HepG2 (cell line): Measurements from ENCODE around the gene ZNF557. TPM values are rescaled to one million over a fixed set of nuclear protein-coding genes. Genes with fewer than 3 reads are reported as not detected.

Experiments
- CAMTA2 ChIP-seq: sonication (generic); formaldehyde crosslinking; IDR thresholded peaks from 2 replicates; pipeline ENCODE4 v1.4.0; 2020; ENCODE audit warnings: mild to moderate bottlenecking, missing genetic modification reagents, borderline replicate concordance
- RXRA ChIP-seq: sonication (generic); formaldehyde crosslinking; IDR thresholded peaks from 2 replicates; pipeline ENCODE4 v1.5.1; 2020; ENCODE audit warnings: missing genetic modification reagents
- TEAD3 ChIP-seq: optimal IDR thresholded peaks from 2 replicates; pipeline ENCODE3; 2016; ENCODE audit warnings: borderline replicate concordance
- TGIF2 ChIP-seq: IDR thresholded peaks from 2 replicates; pipeline ENCODE4 v1.6.1; 2016; ENCODE audit warnings: control low read depth, missing compliant biosample characterization
- THAP8 ChIP-seq: sonication (generic); formaldehyde crosslinking; IDR thresholded peaks from 2 replicates; pipeline ENCODE4 v1.5.1; 2020; ENCODE audit warnings: missing genetic modification reagents, mild to moderate bottlenecking, borderline replicate concordance
- TOPORS ChIP-seq: sonication (generic); formaldehyde crosslinking; IDR thresholded peaks from 2 replicates; pipeline ENCODE4 v1.8.0; 2023; ENCODE audit warnings: mild to moderate bottlenecking, missing genetic modification reagents
- ZMYM3 ChIP-seq: sonication (generic); formaldehyde crosslinking; IDR thresholded peaks from 2 replicates; pipeline ENCODE4 v1.5.1; 2020; ENCODE audit warnings: mild to moderate bottlenecking, missing genetic modification reagents
- ZNF331 ChIP-seq: sonication (generic); formaldehyde crosslinking; IDR thresholded peaks from 2 replicates; pipeline ENCODE4 v1.4.0; 2020; ENCODE audit warnings: missing genetic modification reagents
- ZNF639 ChIP-seq: conservative IDR thresholded peaks from 2 replicates; pipeline ENCODE4 v1.6.1; 2018; ENCODE audit warnings: missing genetic modification reagents
- ZNF687 ChIP-seq: sonication (generic); formaldehyde crosslinking; IDR thresholded peaks from 2 replicates; pipeline ENCODE4 v1.5.1; 2020; ENCODE audit warnings: mild to moderate bottlenecking, missing genetic modification reagents, moderate library complexity
- polyA plus RNA-seq, 8 experiments: library from polyadenylated mRNA; depleted of rRNA in 3 of 8; stranded (reverse) in 7 of 8; unstranded in 1 of 8; fragments of >200 nt; fragmentation: Illumina TruSeq in 4 of 8; extraction: Trizol in 4 of 8; gene quantifications; 2 replicates each; pipeline versions ENCODE4 v1.2.1 to v1.2.3, GENCODE V29; 2011 to 2016; ENCODE audit warnings: low read depth in 4 of 8, missing spikeins in 1 of 8, mixed read lengths in 1 of 8; ENCODE audit not compliant: insufficient read depth in 1 of 8
- total RNA-seq, 5 experiments: library from RNA; depleted of rRNA; stranded (reverse); fragments of >200 nt; fragmentation: Illumina TruSeq; extraction: Trizol; gene quantifications; 2 replicates each; pipeline ENCODE4 v1.2.3, GENCODE V29; 2016; ENCODE audit warnings: low read depth in 1 of 5
- TF ChIP-seq, protein P1 (sequence below): sonication (generic); formaldehyde crosslinking; IDR thresholded peaks from 2 replicates; pipeline ENCODE4; 2020; ENCODE audit warnings: missing genetic modification reagents, mild to moderate bottlenecking, borderline replicate concordance
- TF ChIP-seq, protein P2 (sequence below): sonication (generic); formaldehyde crosslinking; IDR thresholded peaks from 2 replicates; pipeline ENCODE4 v1.5.0; 2020; ENCODE audit warnings: missing genetic modification reagents
- TF ChIP-seq, protein P3 (sequence below): sonication (generic); formaldehyde crosslinking; IDR thresholded peaks from 2 replicates; pipeline ENCODE4 v1.8.0; 2023; ENCODE audit warnings: mild to moderate bottlenecking, missing genetic modification reagents
- TF ChIP-seq, protein P4 (sequence below): IDR thresholded peaks from 2 replicates; pipeline ENCODE4 v1.6.1; 2016; ENCODE audit warnings: control low read depth

The ZNF557 gene
- total and polyA plus RNA-seq, 2 of the 13 experiments (the other 11 are each of a cell fraction or from before 2014, with no cell fraction given) = 2.1 to 7.8 TPM

DNA sequence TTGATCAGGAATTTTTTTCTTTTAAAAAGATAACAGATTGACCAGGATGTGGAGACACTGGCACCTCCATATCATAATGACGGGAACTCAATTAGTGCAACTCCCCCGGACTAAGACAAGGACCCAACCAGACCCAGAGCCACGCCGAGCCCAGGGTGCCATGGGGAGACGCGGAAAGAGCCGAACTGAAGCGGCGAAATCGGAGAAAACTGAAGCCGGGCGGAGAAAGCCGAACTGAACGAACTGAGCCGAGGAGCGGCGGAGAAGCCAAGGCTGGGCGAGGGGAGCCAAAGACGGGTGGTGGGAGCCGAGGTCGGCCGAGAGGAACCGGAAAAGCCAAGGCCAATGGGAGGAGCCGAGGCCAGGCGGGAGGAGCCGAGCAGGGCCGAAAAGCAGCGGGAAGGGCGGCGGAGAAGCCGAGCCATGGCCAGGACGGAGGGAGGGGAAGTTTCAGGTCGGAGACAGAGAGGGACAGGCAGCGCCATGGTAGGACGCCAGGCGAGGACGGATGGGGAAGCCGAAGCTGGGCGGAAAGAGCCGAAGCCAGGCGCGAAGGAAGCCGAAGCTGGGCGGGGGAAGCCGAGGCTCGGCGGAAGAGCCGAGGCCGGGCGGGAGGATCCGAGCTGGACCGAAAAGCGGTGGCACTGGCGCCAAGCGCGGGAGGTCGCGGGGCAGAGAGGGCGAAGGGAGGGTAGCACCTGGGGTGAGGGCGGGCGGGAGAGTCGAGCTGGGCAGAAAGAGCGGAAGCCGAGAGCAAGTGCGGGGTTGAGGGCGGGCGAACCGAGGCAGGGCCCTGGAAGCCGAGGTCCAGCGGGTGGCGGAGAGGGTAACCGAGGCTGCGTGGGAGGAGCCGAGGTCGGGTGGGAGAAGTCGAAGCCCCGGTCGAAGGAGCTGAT, 29.4 kb downstream of the ZNF557 start (continued):
- TF ChIP-seq, protein P1, sequence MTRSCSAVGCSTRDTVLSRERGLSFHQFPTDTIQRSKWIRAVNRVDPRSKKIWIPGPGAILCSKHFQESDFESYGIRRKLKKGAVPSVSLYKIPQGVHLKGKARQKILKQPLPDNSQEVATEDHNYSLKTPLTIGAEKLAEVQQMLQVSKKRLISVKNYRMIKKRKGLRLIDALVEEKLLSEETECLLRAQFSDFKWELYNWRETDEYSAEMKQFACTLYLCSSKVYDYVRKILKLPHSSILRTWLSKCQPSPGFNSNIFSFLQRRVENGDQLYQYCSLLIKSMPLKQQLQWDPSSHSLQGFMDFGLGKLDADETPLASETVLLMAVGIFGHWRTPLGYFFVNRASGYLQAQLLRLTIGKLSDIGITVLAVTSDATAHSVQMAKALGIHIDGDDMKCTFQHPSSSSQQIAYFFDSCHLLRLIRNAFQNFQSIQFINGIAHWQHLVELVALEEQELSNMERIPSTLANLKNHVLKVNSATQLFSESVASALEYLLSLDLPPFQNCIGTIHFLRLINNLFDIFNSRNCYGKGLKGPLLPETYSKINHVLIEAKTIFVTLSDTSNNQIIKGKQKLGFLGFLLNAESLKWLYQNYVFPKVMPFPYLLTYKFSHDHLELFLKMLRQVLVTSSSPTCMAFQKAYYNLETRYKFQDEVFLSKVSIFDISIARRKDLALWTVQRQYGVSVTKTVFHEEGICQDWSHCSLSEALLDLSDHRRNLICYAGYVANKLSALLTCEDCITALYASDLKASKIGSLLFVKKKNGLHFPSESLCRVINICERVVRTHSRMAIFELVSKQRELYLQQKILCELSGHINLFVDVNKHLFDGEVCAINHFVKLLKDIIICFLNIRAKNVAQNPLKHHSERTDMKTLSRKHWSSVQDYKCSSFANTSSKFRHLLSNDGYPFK = peak; percentile 97
- TF ChIP-seq TGIF2 = no peak
- 0 out of 2 replicates have a peak, but pooled peaks have one; percentile 20 for TF ChIP-seq CAMTA2 (CRISPR knock-in tag)
- no peak for TF ChIP-seq TOPORS
- TF ChIP-seq, protein P2, sequence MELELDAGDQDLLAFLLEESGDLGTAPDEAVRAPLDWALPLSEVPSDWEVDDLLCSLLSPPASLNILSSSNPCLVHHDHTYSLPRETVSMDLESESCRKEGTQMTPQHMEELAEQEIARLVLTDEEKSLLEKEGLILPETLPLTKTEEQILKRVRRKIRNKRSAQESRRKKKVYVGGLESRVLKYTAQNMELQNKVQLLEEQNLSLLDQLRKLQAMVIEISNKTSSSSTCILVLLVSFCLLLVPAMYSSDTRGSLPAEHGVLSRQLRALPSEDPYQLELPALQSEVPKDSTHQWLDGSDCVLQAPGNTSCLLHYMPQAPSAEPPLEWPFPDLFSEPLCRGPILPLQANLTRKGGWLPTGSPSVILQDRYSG (CRISPR knock-in tag) = no peak
- no peak for TF ChIP-seq THAP8 (CRISPR knock-in tag)
- TF ChIP-seq ZNF639 (CRISPR knock-in tag) = no peak
- peak; percentile 89 for TF ChIP-seq ZNF687 (CRISPR knock-in tag)
- peak; percentile 18 for TF ChIP-seq RXRA (CRISPR knock-in tag)
- peak; percentile 46 for TF ChIP-seq TEAD3 (CRISPR knock-in tag)
- TF ChIP-seq ZMYM3 (CRISPR knock-in tag) = 0 out of 2 replicates have a peak, but pooled peaks have one; percentile 27
- TF ChIP-seq, protein P3, sequence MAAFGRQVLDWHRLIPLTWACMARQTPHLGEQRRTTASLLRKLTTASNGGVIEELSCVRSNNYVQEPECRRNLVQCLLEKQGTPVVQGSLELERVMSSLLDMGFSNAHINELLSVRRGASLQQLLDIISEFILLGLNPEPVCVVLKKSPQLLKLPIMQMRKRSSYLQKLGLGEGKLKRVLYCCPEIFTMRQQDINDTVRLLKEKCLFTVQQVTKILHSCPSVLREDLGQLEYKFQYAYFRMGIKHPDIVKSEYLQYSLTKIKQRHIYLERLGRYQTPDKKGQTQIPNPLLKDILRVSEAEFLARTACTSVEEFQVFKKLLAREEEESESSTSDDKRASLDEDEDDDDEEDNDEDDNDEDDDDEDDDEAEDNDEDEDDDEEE = peak; percentile 48; the same call in 1 of the 2 replicates
- TF ChIP-seq ZNF331 (CRISPR knock-in tag) = peak; percentile 12; the same call in 1 of the 2 replicates
- TF ChIP-seq, protein P4, sequence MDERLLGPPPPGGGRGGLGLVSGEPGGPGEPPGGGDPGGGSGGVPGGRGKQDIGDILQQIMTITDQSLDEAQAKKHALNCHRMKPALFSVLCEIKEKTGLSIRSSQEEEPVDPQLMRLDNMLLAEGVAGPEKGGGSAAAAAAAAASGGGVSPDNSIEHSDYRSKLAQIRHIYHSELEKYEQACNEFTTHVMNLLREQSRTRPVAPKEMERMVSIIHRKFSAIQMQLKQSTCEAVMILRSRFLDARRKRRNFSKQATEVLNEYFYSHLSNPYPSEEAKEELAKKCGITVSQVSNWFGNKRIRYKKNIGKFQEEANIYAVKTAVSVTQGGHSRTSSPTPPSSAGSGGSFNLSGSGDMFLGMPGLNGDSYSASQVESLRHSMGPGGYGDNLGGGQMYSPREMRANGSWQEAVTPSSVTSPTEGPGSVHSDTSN = no peak
